Measurements from ENCODE around the gene JPH3. TPM values are rescaled to one million over a fixed set of nuclear protein-coding genes. Genes with fewer than 3 reads are reported as not detected.

The JPH3 gene
- total and polyA plus RNA-seq, 10 of the 15 experiments (the other 5 are each of a cell fraction or from before 2014, with no cell fraction given) = 0.05 TPM; not detected in 9

- POLR2A ChIA-PET = interaction anchor here (0.7 kb wide), 1 partner anchor 387 kb away, joined by 3 read pairs; no protein-coding TSS in a partner anchor
- no peaks in the 10 kb centered on the region for H3K9me3 ChIP-seq (replicated peaks; ENCODE audit: control insufficient read depth, insufficient read depth, low read length)
- CTCF ChIA-PET = no interaction called here
These were observed 125.0 kb downstream of the JPH3 start for GRCh38 chr16:87727346-87727745.

More at GRCh38 chr16:87727346-87727745, 125.0 kb downstream of the JPH3 start:
- Histone ChIP-seq H4K20me1 (ENCODE audit: control insufficient read depth, insufficient read depth) (no peaks in the 10 kb centered on the region), H3K4me1 (ENCODE audit: control insufficient read depth, insufficient read depth, low read length) (peaks cover 25% of the 10 kb centered on the region), H2AFZ (ENCODE audit: control insufficient read depth, low read depth, low read length) (no peak overlapping the region), H3K79me2 (ENCODE audit: control insufficient read depth, insufficient read depth, low read length) (peaks cover 3% of the 10 kb centered on the region; the same call in 1 of the 2 replicates), H3K27ac (ENCODE audit: control insufficient read depth, insufficient read depth) (no peak overlapping the region), H3K36me3 (ENCODE audit: control insufficient read depth in 2 of 2, insufficient read depth in 2 of 2, low read length in 1 of 2) (peaks cover 13 to 22% of the 10 kb centered on the region in 2 experiments), H3K27me3 (replicated peaks in 1 of 2; ENCODE audit: control insufficient read depth in 2 of 2, insufficient read depth in 2 of 2, low read length in 1 of 2) (no peaks in the 10 kb centered on the region), H3K9ac (ENCODE audit: control insufficient read depth, insufficient read depth, low read length) (no peak overlapping the region), H3K4me2 (ENCODE audit: control insufficient read depth, insufficient read depth) (no peak overlapping the region), H3K4me3 (no peak overlapping the region)
- no peak for DNase-seq (ENCODE audit: low read depth, low spot score)
- intact Hi-C loops (cut with micrococcal nuclease; ENCODE audit: unreplicated experiment) (no loop called here), in situ Hi-C loops (cut with MboI) (no loop called here)
- ATAC-seq = no peak
- 99% methylated on average over 16 of the region's 16 CpGs for WGBS (ENCODE audit: insufficient coverage, insufficient replicate concordance, low lambda C conversion rate, missing lambda C conversion rate)
- SMC1A ChIA-PET (ENCODE audit: uncharacterized antibody, unreplicated experiment) = no interaction called here
- TF ChIP-seq ZBTB11 (CRISPR knock-in tag; IDR thresholded peaks at IDR 0.05) = no peak
- no peak for TF ChIP-seq HDGF (IDR thresholded peaks at IDR 0.05)
- TF ChIP-seq SMAD5 (IDR thresholded peaks at IDR 0.05; ENCODE audit: low read depth) = no peak
- no peak for TF ChIP-seq ATF7 (IDR thresholded peaks at IDR 0.05; ENCODE audit: low read depth)
- no peak for TF ChIP-seq NR2F1 (conservative IDR thresholded peaks at IDR 0.05)
- no peak for TF ChIP-seq E2F8 (IDR thresholded peaks at IDR 0.05; ENCODE audit: low read depth, partially characterized antibody)
- no peak for TF ChIP-seq SIX5 (IDR thresholded peaks at IDR 0.05; ENCODE audit: low read depth, low read length, severe bottlenecking)
- TF ChIP-seq POLR2AphosphoS2 (IDR thresholded peaks at IDR 0.05; ENCODE audit: low read depth, low read length) = no peak
- no peak for TF ChIP-seq NKRF (conservative IDR thresholded peaks at IDR 0.05)
- no peak for TF ChIP-seq LARP7 (IDR thresholded peaks at IDR 0.05)
- no peak for TF ChIP-seq BCL11A (IDR thresholded peaks at IDR 0.05; ENCODE audit: low read depth, low read length)
- TF ChIP-seq GABPA (IDR thresholded peaks at IDR 0.05; ENCODE audit: low read depth) = no peak
- TF ChIP-seq ZNF592 (IDR thresholded peaks at IDR 0.05) = no peak
- TF ChIP-seq SREBF2 (IDR thresholded peaks at IDR 0.05; ENCODE audit: low read length) = no peak
- RAD21 ChIA-PET (ENCODE audit: unreplicated experiment) = no interaction called here
- no TSS peak for BruUV-seq (replicated peaks)
- FAIRE-seq = no peak

Measured in GM12878 (cell line).